ENCODE data around the gene POM121C. TPM values are rescaled to one million over a fixed set of nuclear protein-coding genes. Genes with fewer than 3 reads are reported as not detected.
"Not testable (repeated sequence)": the region's sequence is repeated elsewhere in the genome, so short reads cannot be mapped to it uniquely, and the experiment has no call there.

POM121C gene
- total and polyA plus RNA-seq, 2 donors: 8.2 to 15.4 TPM

DNA sequence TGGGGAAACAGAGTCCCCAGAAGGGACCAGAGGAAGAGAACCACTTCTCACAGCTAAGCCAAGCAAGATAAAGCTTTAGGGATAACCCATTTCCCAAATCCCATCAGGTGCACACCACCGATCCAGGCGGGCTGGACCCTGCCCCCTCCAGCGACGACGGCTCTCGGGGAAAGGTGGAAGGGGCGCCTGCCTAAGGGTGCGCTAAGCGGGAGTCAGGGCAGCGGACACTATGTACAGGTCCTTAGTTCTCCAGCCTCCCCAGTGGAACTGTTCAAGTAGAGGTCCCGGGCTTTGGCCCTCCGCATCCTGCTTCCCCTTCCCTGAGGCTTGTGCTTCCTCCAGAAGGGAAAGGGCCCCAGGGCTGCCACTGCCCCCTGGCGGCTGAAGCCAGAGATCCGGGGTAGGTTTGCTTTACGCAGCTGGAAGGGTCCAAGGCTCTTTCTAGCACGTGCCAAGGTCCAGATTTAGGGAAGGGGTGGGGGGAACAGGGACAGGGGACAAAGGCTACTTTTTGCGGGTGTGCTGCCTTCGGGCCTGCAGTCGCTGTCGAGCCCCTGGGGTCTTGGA is 67.7 kb downstream of the POM121C start:
- not testable (repeated sequence) for H3K9me3 ChIP-seq (ENCODE audit: control insufficient read depth in 2 of 2, insufficient read depth in 1 of 2, low read length in 1 of 2); H3K27me3 ChIP-seq (ENCODE audit: control insufficient read depth in 2 of 2, insufficient read depth in 1 of 2, low read length in 1 of 2); H3K4me1 ChIP-seq (ENCODE audit: control insufficient read depth in 2 of 2, insufficient read depth in 2 of 2, low read length in 2 of 2); H3K27ac ChIP-seq (ENCODE audit: low read depth in 1 of 2, low read length in 1 of 2); DNase-seq (ENCODE audit: low read depth in 6 of 9, low spot score in 9 of 9); H3K4me3 ChIP-seq (ENCODE audit: low read length in 2 of 2)
- H3K36me3 ChIP-seq (ENCODE audit: control insufficient read depth in 2 of 2, insufficient read depth in 2 of 2, low read length in 1 of 2): peaks cover 22 to 38% of the 10 kb centered on the region in 2 donors
- WGBS: 97% methylated on average over 16 of the region's 20 CpGs

DNA sequence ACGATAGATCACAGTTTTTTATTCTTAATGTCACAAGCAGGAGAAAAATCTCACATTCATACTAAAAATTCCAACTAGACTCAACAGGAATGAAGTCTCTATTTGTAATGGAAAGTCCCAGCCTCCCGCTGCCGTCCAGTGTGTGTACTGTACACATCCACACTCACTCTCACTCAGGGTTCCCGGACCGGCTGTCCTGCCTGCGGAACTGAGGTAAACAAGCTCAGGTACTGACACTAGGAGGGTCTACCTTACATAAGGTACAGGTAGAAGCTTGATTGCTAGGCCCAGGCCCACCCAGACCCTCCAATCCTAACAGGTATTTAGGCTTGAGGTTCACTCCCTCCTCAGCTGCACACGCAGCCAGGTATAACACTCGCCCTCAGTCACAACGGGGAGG is 69.3 kb downstream of the POM121C start:
- not testable (repeated sequence) for DNase-seq (ENCODE audit: low read depth in 6 of 9, low spot score in 9 of 9)

DNA sequence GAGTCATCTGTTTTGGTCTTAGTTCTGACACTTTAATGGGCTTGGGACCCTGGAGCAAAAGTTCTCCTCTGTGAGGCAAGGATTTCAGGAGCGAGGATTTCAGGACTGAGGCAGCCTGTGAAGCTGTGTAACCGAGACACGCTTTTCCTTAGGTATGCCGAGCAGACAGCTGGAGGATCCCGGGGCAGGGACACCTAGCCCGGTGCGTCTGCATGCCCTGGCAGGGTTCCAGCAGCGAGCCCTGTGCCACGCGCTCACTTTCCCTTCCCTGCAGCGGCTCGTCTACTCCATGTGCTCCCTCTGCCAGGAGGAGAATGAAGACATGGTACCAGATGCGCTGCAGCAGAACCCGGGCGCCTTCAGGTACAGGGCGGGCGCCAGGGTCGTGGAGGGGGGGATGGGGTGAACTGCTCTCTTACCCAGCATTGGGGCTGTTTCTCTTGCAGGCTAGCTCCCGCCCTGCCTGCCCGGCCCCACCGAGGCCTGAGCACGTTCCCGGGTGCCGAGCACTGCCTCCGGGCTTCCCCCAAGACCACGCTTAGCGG is 70.2 kb downstream of the POM121C start:
- WGBS: 98% methylated on average over 19 of the region's 27 CpGs
- DNase-seq (ENCODE audit: low read depth in 6 of 9, low spot score in 9 of 9); H3K27ac ChIP-seq (ENCODE audit: low read depth in 1 of 2, low read length in 1 of 2); H3K4me3 ChIP-seq (ENCODE audit: low read length in 2 of 2); H3K4me1 ChIP-seq (ENCODE audit: control insufficient read depth in 2 of 2, insufficient read depth in 2 of 2, low read length in 2 of 2); H3K9me3 ChIP-seq (ENCODE audit: control insufficient read depth in 2 of 2, insufficient read depth in 1 of 2, low read length in 1 of 2); H3K27me3 ChIP-seq (ENCODE audit: control insufficient read depth in 2 of 2, insufficient read depth in 1 of 2, low read length in 1 of 2): not testable (repeated sequence)
- H3K36me3 ChIP-seq (ENCODE audit: control insufficient read depth in 2 of 2, insufficient read depth in 2 of 2, low read length in 1 of 2): peaks cover 16 to 28% of the 10 kb centered on the region in 2 donors

More for the DNA sequence above, 69.3 kb downstream of the POM121C start:
- H3K27ac ChIP-seq (ENCODE audit: low read depth in 1 of 2, low read length in 1 of 2); H3K9me3 ChIP-seq (ENCODE audit: control insufficient read depth in 2 of 2, insufficient read depth in 1 of 2, low read length in 1 of 2); H3K4me1 ChIP-seq (ENCODE audit: control insufficient read depth in 2 of 2, insufficient read depth in 2 of 2, low read length in 2 of 2); H3K4me3 ChIP-seq (ENCODE audit: low read length in 2 of 2); H3K27me3 ChIP-seq (ENCODE audit: control insufficient read depth in 2 of 2, insufficient read depth in 1 of 2, low read length in 1 of 2): not testable (repeated sequence)
- WGBS: 98% methylated on average over 8 of the region's 9 CpGs
- H3K36me3 ChIP-seq (ENCODE audit: control insufficient read depth in 2 of 2, insufficient read depth in 2 of 2, low read length in 1 of 2): peaks cover 21 to 35% of the 10 kb centered on the region in 2 donors

DNA sequence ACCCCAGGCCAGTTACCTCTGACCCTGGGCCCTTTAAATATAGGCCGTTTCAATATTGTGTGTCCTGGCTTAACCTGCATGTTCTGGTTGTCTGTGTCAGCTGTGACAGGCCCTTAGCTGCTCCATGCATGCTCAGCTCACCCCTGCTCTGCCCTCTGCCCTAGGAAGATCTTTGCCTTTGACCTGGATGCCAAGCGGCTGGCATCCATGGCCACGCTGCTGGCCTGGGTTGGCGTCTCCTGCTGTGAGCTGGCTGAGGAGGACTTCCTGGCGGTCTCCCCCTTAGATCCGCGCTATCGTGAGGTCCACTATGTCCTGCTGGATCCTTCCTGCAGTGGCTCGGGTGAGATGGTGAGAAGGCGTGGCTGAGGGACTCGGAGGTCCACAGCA is 70.7 kb downstream of the POM121C start:
- not testable (repeated sequence) for DNase-seq (ENCODE audit: low read depth in 6 of 9, low spot score in 9 of 9)
- WGBS: 98% methylated on average over 11 of the region's 11 CpGs

DNA sequence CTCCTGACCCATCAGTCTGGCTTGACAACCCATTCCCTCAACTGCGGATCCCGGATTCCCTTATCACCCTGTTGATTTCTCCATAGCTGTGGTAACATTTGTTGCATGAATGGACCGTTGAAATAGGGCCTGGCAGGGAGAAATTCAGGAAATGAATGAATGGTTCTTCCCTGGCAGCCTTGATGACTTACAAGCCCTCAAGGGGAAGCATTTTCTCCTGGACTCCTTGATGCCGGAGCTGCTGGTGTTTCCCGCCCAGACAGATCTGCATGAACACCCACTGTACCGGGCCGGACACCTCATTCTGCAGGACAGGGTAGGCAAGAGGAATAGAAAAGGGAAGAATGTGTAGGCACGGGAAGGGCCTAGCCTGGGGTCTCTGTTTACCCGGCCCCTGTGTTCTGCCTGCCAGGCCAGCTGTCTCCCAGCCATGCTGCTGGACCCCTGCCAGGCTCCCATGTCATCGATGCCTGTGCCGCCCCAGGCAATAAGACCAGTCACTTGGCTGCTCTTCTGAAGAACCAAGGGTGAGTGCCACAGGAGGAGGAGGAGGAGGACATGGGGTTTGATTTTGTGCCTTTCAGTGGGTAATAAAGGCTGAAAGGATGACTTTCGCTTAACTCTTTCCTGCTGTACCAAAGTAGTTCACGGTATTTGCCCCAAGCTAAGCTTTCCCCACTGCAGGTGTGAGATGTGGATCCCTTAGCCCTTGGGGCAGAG is 71.2 kb downstream of the POM121C start:
- H3K36me3 ChIP-seq (ENCODE audit: control insufficient read depth in 2 of 2, insufficient read depth in 2 of 2, low read length in 1 of 2): peaks cover 9 to 22% of the 10 kb centered on the region in 2 donors
- DNase-seq (ENCODE audit: low read depth in 6 of 9, low spot score in 9 of 9); H3K9me3 ChIP-seq (ENCODE audit: control insufficient read depth in 2 of 2, insufficient read depth in 1 of 2, low read length in 1 of 2); H3K4me1 ChIP-seq (ENCODE audit: control insufficient read depth in 2 of 2, insufficient read depth in 2 of 2, low read length in 2 of 2); H3K4me3 ChIP-seq (ENCODE audit: low read length in 2 of 2); H3K27ac ChIP-seq (ENCODE audit: low read depth in 1 of 2, low read length in 1 of 2); H3K27me3 ChIP-seq (ENCODE audit: control insufficient read depth in 2 of 2, insufficient read depth in 1 of 2, low read length in 1 of 2): not testable (repeated sequence)
- 96% methylated on average over 12 of the region's 13 CpGs for WGBS

More for the DNA sequence above, 70.7 kb downstream of the POM121C start:
- not testable (repeated sequence) for H3K9me3 ChIP-seq (ENCODE audit: control insufficient read depth in 2 of 2, insufficient read depth in 1 of 2, low read length in 1 of 2); H3K27me3 ChIP-seq (ENCODE audit: control insufficient read depth in 2 of 2, insufficient read depth in 1 of 2, low read length in 1 of 2); H3K4me1 ChIP-seq (ENCODE audit: control insufficient read depth in 2 of 2, insufficient read depth in 2 of 2, low read length in 2 of 2); H3K27ac ChIP-seq (ENCODE audit: low read depth in 1 of 2, low read length in 1 of 2); H3K4me3 ChIP-seq (ENCODE audit: low read length in 2 of 2)
- peaks cover 13 to 25% of the 10 kb centered on the region in 2 donors for H3K36me3 ChIP-seq (ENCODE audit: control insufficient read depth in 2 of 2, insufficient read depth in 2 of 2, low read length in 1 of 2)

DNA sequence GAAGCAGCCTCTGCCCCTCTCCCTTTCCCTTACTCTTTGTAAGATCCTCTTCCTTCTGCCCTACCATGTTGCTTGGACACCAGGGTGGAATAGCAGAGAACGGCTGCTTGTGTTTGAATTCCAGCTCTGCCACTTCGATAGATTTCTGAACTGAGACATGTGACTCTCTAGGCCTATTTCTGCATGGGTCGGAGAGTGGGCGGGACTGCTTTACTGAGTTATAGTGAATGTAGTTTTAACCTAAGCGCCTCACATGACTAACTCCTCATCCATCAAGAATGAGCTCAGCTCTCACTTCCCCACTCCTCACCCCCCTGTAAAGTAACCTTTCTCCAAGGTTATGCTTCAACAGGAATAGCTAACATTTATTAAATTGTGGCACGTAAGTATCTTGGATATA is 71.9 kb downstream of the POM121C start:
- not testable (repeated sequence) for H3K9me3 ChIP-seq (ENCODE audit: control insufficient read depth in 2 of 2, insufficient read depth in 1 of 2, low read length in 1 of 2); DNase-seq (ENCODE audit: low read depth in 6 of 9, low spot score in 9 of 9); H3K27me3 ChIP-seq (ENCODE audit: control insufficient read depth in 2 of 2, insufficient read depth in 1 of 2, low read length in 1 of 2); H3K4me1 ChIP-seq (ENCODE audit: control insufficient read depth in 2 of 2, insufficient read depth in 2 of 2, low read length in 2 of 2); H3K27ac ChIP-seq (ENCODE audit: low read depth in 1 of 2, low read length in 1 of 2); H3K4me3 ChIP-seq (ENCODE audit: low read length in 2 of 2)
- WGBS: 97% methylated on average over 5 of the region's 6 CpGs
- H3K36me3 ChIP-seq (ENCODE audit: control insufficient read depth in 2 of 2, insufficient read depth in 2 of 2, low read length in 1 of 2): peaks cover 4 to 16% of the 10 kb centered on the region in 2 donors

DNA sequence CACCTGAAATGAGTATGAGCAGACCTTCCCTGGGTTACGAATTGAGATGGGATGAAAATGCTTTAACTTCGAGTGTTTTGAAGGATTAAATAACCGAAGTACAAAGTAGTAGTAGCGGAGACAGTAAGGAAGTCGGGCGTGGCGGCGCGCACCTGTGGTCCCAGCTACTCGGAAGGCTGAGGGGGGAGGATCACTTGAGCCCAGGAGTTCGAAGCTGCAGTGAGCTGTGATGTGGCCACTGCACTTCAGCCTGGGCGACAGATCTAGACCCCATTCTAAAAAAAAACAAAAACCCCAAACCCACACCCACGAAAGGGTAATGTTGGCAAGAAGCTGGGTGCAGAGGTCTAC is 75.3 kb downstream of the POM121C start:
- DNase-seq (ENCODE audit: low read depth in 6 of 9, low spot score in 9 of 9); H3K27ac ChIP-seq (ENCODE audit: low read depth in 1 of 2, low read length in 1 of 2); H3K4me3 ChIP-seq (ENCODE audit: low read length in 2 of 2); H3K9me3 ChIP-seq (ENCODE audit: control insufficient read depth in 2 of 2, insufficient read depth in 1 of 2, low read length in 1 of 2); H3K4me1 ChIP-seq (ENCODE audit: control insufficient read depth in 2 of 2, insufficient read depth in 2 of 2, low read length in 2 of 2); H3K27me3 ChIP-seq (ENCODE audit: control insufficient read depth in 2 of 2, insufficient read depth in 1 of 2, low read length in 1 of 2): not testable (repeated sequence)
- no CpG with 5 or more reads among the region's 13 CpGs for whole genome bisulfite sequencing
- H3K36me3 ChIP-seq (ENCODE audit: control insufficient read depth in 2 of 2, insufficient read depth in 2 of 2, low read length in 1 of 2): peaks cover 3 to 11% of the 10 kb centered on the region in 2 donors

DNA sequence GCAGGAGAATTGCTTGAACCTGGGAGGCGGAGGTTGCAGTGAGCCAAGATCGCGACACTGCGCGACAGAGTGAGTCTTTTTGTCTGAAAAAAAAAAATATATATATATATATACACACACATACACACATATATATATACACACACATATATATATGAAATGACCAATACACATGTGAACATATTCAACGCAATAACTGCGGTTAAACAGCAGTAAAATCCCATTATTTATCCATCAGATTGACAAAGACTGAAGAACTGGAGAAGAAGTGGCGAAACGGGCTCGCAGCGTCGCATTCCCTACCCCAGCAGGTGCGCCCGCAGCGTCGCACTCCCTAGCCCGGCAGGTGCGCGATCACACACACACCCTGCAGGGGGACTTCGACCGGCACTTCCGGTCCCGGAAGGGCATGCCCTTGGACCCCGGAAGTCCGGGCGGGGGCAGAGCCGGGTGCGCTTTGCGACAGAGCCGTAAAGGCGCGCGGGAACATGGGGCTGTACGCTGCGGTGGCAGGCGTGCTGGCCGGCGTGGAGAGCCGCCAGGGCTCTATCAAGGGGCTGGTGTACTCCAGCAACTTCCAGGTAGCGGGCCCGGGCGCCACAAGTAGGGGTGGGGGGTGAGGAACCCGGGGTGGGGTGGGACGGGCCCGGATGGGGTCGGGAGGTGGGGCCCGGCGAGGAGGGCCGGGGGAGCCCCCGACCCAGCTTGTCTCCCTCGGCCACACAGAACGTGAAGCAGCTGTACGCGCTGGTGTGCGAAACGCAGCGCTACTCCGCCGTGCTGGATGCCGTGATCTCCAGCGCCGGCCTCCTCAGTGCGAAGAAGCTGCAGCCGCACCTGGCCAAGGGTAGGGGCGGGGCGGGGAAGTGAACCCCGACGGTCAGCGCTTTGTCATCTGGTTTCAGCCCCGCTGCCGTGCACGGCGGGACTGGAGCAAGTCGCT is 75.9 kb downstream of the POM121C start:
- H3K4me3 ChIP-seq (ENCODE audit: low read length in 2 of 2); H3K27me3 ChIP-seq (ENCODE audit: control insufficient read depth in 2 of 2, insufficient read depth in 1 of 2, low read length in 1 of 2); H3K36me3 ChIP-seq (ENCODE audit: control insufficient read depth in 2 of 2, insufficient read depth in 2 of 2, low read length in 1 of 2); DNase-seq (ENCODE audit: low read depth in 6 of 9, low spot score in 9 of 9); H3K9me3 ChIP-seq (ENCODE audit: control insufficient read depth in 2 of 2, insufficient read depth in 1 of 2, low read length in 1 of 2); H3K27ac ChIP-seq (ENCODE audit: low read depth in 1 of 2, low read length in 1 of 2); H3K4me1 ChIP-seq (ENCODE audit: control insufficient read depth in 2 of 2, insufficient read depth in 2 of 2, low read length in 2 of 2): not testable (repeated sequence)
- 42% methylated on average over 11 of the region's 74 CpGs for WGBS

DNA sequence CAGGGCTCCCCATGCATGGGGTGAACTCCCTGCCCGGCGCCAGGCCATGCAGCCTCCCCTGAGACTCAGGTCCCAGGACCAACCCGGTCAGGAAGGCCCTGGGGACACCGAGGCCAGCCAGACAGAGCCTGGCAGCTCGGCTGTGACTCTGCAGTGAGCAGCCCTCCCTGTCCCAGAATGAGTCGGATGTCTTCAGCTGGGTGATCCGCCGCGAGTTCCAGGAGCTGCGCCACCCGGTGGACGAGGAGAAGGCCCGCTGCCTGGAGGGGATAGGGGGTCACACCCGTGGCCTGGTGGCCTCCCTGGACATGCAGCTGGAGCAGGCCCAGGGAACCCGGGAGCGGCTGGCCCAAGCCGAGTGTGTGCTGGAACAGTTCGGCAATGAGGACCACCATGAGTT is 81.4 kb downstream of the POM121C start:
- not testable (repeated sequence) for H3K27me3 ChIP-seq (ENCODE audit: control insufficient read depth in 2 of 2, insufficient read depth in 1 of 2, low read length in 1 of 2); H3K4me3 ChIP-seq (ENCODE audit: low read length in 2 of 2); H3K9me3 ChIP-seq (ENCODE audit: control insufficient read depth in 2 of 2, insufficient read depth in 1 of 2, low read length in 1 of 2); H3K27ac ChIP-seq (ENCODE audit: low read depth in 1 of 2, low read length in 1 of 2); DNase-seq (ENCODE audit: low read depth in 6 of 9, low spot score in 9 of 9); H3K4me1 ChIP-seq (ENCODE audit: control insufficient read depth in 2 of 2, insufficient read depth in 2 of 2, low read length in 2 of 2); H3K36me3 ChIP-seq (ENCODE audit: control insufficient read depth in 2 of 2, insufficient read depth in 2 of 2, low read length in 1 of 2)
- 90% methylated on average over 4 of the region's 18 CpGs for WGBS
